HCT116 (cell line): ENCODE measurements around the gene NGFR. TPM values are rescaled to one million over a fixed set of nuclear protein-coding genes. Genes with fewer than 3 reads are reported as not detected.

Experiments used
- ATAC-seq: fragments of 200-7000 bp; cut with Tn5 transposase; 2 replicates; pipeline ENCODE4 v1.9.1; 2020; ENCODE audit warnings: mild to moderate bottlenecking, moderate library complexity
- BruUV-seq: library from RNA; stranded (reverse); fragments of 400-500 nt; replicated peaks from 2 replicates; lab custom pipeline; 2021; lab: Mats Ljungman, UMichigan
- CTCF ChIA-PET: fragments of 300-600 bp; sonication (Branson Sonifier 250); formaldehyde crosslinking; loops from one replicate; lab custom pipeline; 2021; ENCODE audit warnings: antibody characterized with exemption; lab: Charles Lee
- POLR2A ChIA-PET: fragments of 300-600, 350-600 bp; sonication (Branson Sonifier 250); formaldehyde crosslinking; loops from one replicate; lab custom pipeline; 2021; ENCODE audit warnings: antibody characterized with exemption; lab: Charles Lee
- RAD21 ChIA-PET, 2 experiments: fragments of 300-600 bp; sonication (Branson Sonifier 250); formaldehyde crosslinking; loops; one replicate each; lab custom pipeline; 2023; ENCODE audit warnings: low total read pairs in 2 of 2; ENCODE audit not compliant: uncharacterized antibody in 2 of 2, unreplicated experiment in 2 of 2, low non-redundant PET in 1 of 2; lab: Charles Lee
- DNase-seq: peaks from one replicate; pipeline ENCODE4 v3.0.0-alpha.2; 2010; ENCODE audit warnings: low read depth, low spot score
- H2AFZ ChIP-seq: fragments of 200-600 bp; shearing (Covaris generic), sonication (generic); 2 replicates; pipeline ENCODE4 v1.6.1; 2017; ENCODE audit warnings: low read depth, mixed run types, mixed read lengths, antibody characterized with exemption, low read length; ENCODE audit not compliant: poor library complexity, severe bottlenecking
- H3K27ac ChIP-seq: 2 replicates; pipeline ENCODE4 v1.5.1; 2012; ENCODE audit warnings: low read depth, low read length
- H3K27me3 ChIP-seq: fragments of 200-600 bp; sonication (generic); 2 replicates; pipeline ENCODE4 v1.6.1; 2016; ENCODE audit warnings: mixed run types, low read length, mixed read lengths; ENCODE audit not compliant: insufficient read depth
- H3K36me3 ChIP-seq, 2 experiments: fragments of 200-500 bp in 1 of 2; fragments of 200-600 bp in 1 of 2; sonication (Bioruptor generic) in 1 of 2; sonication (generic) in 1 of 2; 2 replicates each; pipeline versions ENCODE4 v1.5.1 to v1.6.1; 2014 to 2016; ENCODE audit warnings: low read length in 2 of 2, inconsistent platforms in 1 of 2, mixed read lengths in 1 of 2, mixed run types in 1 of 2; ENCODE audit not compliant: insufficient read depth in 2 of 2, control insufficient read depth in 1 of 2
- H3K4me1 ChIP-seq, 2 experiments: fragments of 200-600 bp in 1 of 2; sonication (generic) in 1 of 2; 2 replicates each; pipeline versions ENCODE4 v1.5.1 to v1.6.1; 2012 to 2017; ENCODE audit warnings: low read length in 2 of 2, inconsistent platforms in 1 of 2, mild to moderate bottlenecking in 1 of 2, mixed read lengths in 1 of 2, mixed run types in 1 of 2, moderate library complexity in 1 of 2; ENCODE audit not compliant: insufficient read depth in 2 of 2, control insufficient read depth in 1 of 2
- H3K4me2 ChIP-seq: fragments of 200-600 bp; sonication (generic); 2 replicates; pipeline ENCODE4 v1.6.1; 2017; ENCODE audit warnings: mixed run types, low read length, mixed read lengths
- H3K4me3 ChIP-seq, 2 experiments: fragments of 200-600 bp in 1 of 2; sonication (generic) in 1 of 2; replicated peaks in 1 of 2; 2 replicates each; pipeline ENCODE4 v1.5.1; 2011 to 2016; ENCODE audit warnings: low read length in 2 of 2, control low read depth in 1 of 2, low read depth in 1 of 2, mild to moderate bottlenecking in 1 of 2, mixed read lengths in 1 of 2, mixed run types in 1 of 2
- H3K79me2 ChIP-seq: fragments of 200-600 bp; sonication (generic); 2 replicates; pipeline ENCODE4 v1.6.1; 2017; ENCODE audit warnings: mild to moderate bottlenecking, mixed run types, low read length, moderate library complexity, mixed read lengths; ENCODE audit not compliant: insufficient read depth
- H3K9ac ChIP-seq: fragments of 200-600 bp; sonication (generic); 2 replicates; pipeline ENCODE4 v1.6.1; 2016; ENCODE audit warnings: low read length, mixed read lengths
- H3K9me2 ChIP-seq: fragments of 200-600 bp; sonication (generic), shearing (Covaris generic); 2 replicates; pipeline ENCODE4 v1.6.1; 2017; ENCODE audit warnings: mixed run types, mild to moderate bottlenecking, moderate library complexity; ENCODE audit not compliant: insufficient read depth
- H3K9me3 ChIP-seq, 2 experiments: fragments of 200-500 bp in 1 of 2; fragments of 200-600 bp in 1 of 2; sonication (Bioruptor generic) in 1 of 2; sonication (generic) in 1 of 2; 2 replicates each; pipeline ENCODE4 v1.6.1; 2014 to 2017; ENCODE audit warnings: low read length in 2 of 2, mixed read lengths in 2 of 2, inconsistent platforms in 1 of 2, low read depth in 1 of 2, mild to moderate bottlenecking in 1 of 2, mixed run types in 1 of 2, moderate library complexity in 1 of 2; ENCODE audit not compliant: control insufficient read depth in 1 of 2, insufficient read depth in 1 of 2
- H4K20me1 ChIP-seq: fragments of 200-600 bp; sonication (generic), shearing (Covaris generic); 2 replicates; pipeline ENCODE4 v1.6.1; 2017; ENCODE audit warnings: mixed run types, mild to moderate bottlenecking, moderate library complexity; ENCODE audit not compliant: insufficient read depth
- ATF3 ChIP-seq: IDR thresholded peaks from 2 replicates; pipeline ENCODE4 v1.6.1; 2012
- CBX3 ChIP-seq: IDR thresholded peaks from 2 replicates; pipeline ENCODE4 v1.6.1; 2012; ENCODE audit warnings: low read depth
- CEBPB ChIP-seq: IDR thresholded peaks from 2 replicates; pipeline ENCODE4 v1.6.1; 2012; ENCODE audit warnings: low read depth
- ELF1 ChIP-seq: IDR thresholded peaks from 2 replicates; pipeline ENCODE4 v1.6.1; 2012; ENCODE audit warnings: low read depth, borderline replicate concordance
- EZH2 ChIP-seq: fragments of 200-600 bp; sonication (generic); IDR thresholded peaks from 2 replicates; pipeline ENCODE4 v1.6.1; 2017; ENCODE audit warnings: antibody characterized with exemption, mixed run types
- JUND ChIP-seq: IDR thresholded peaks from 2 replicates; pipeline ENCODE4 v1.6.1; 2012
- POLR2AphosphoS5 ChIP-seq: IDR thresholded peaks from 2 replicates; pipeline ENCODE4 v1.6.1; 2011; ENCODE audit warnings: mild to moderate bottlenecking, low read depth, low read length, moderate library complexity
- RAD21 ChIP-seq: IDR thresholded peaks from 2 replicates; pipeline ENCODE4 v1.6.1; 2012; ENCODE audit warnings: low read depth, mild to moderate bottlenecking
- SP1 ChIP-seq: IDR thresholded peaks from 2 replicates; pipeline ENCODE4 v1.6.1; 2012; ENCODE audit warnings: low read depth
- TCF7L2 ChIP-seq: IDR thresholded peaks from 2 replicates; pipeline ENCODE4 v1.7.0; 2011; ENCODE audit warnings: borderline replicate concordance, inconsistent platforms; ENCODE audit not compliant: insufficient read depth, insufficient read length; ENCODE audit errors: extremely low read depth
- ZBTB33 ChIP-seq: IDR thresholded peaks from 2 replicates; pipeline ENCODE4 v1.6.1; 2011; ENCODE audit warnings: mild to moderate bottlenecking, low read length, moderate library complexity; ENCODE audit not compliant: insufficient replicate concordance; ENCODE audit errors: extremely low read depth
- ZNF274 ChIP-seq: fragments of 200-500 bp; sonication (Bioruptor generic); IDR thresholded peaks from 2 replicates; pipeline ENCODE4 v1.6.1; 2014; ENCODE audit warnings: mild to moderate bottlenecking, low read depth, low read length, inconsistent platforms
- intact Hi-C: fragments of 100-400 bp; cut with micrococcal nuclease; formaldehyde crosslinking; loops from 2 replicates; pipeline ENCODE4 v1.10.0; 2022
- total RNA-seq: library from RNA; stranded (reverse); gene quantifications from one replicate; pipeline ENCODE4 v1.2.1, GENCODE V29; 2021; ENCODE audit not compliant: unreplicated experiment
- TF ChIP-seq, protein P1 (sequence below), 3 experiments: fragments of 200-600 bp in 1 of 3; sonication (generic) in 1 of 3; IDR thresholded peaks in 2 of 3; conservative IDR thresholded peaks in 1 of 3; 2 replicates each; pipeline ENCODE4 v1.5.1; 2012 to 2017; ENCODE audit warnings: low read depth in 2 of 3, low read length in 2 of 3, antibody characterized with exemption in 1 of 3, borderline replicate concordance in 1 of 3, control low read depth in 1 of 3, mild to moderate bottlenecking in 1 of 3, mixed read lengths in 1 of 3, mixed run types in 1 of 3, moderate library complexity in 1 of 3; ENCODE audit not compliant: insufficient read depth in 1 of 3
- TF ChIP-seq, protein P2 (sequence below): IDR thresholded peaks from 2 replicates; pipeline ENCODE4 v1.6.1; 2012; ENCODE audit warnings: low read depth

NGFR gene
- total RNA-seq, 1 experiment from 2014 or later = 6.1 TPM

- DNase-seq = no peak
- no peaks in the 10 kb centered on the region for H3K9me2 ChIP-seq
- TF ChIP-seq EZH2 (no peak), JUND (no peak), ATF3 (no peak), ZBTB33 (no peak), POLR2AphosphoS5 (no peak), CEBPB (no peak), TCF7L2 (no peak), RAD21 (no peak), ZNF274 (no peak), ELF1 (no peak), SP1 (no peak), CBX3 (no peak)
- TF ChIP-seq, protein P1, sequence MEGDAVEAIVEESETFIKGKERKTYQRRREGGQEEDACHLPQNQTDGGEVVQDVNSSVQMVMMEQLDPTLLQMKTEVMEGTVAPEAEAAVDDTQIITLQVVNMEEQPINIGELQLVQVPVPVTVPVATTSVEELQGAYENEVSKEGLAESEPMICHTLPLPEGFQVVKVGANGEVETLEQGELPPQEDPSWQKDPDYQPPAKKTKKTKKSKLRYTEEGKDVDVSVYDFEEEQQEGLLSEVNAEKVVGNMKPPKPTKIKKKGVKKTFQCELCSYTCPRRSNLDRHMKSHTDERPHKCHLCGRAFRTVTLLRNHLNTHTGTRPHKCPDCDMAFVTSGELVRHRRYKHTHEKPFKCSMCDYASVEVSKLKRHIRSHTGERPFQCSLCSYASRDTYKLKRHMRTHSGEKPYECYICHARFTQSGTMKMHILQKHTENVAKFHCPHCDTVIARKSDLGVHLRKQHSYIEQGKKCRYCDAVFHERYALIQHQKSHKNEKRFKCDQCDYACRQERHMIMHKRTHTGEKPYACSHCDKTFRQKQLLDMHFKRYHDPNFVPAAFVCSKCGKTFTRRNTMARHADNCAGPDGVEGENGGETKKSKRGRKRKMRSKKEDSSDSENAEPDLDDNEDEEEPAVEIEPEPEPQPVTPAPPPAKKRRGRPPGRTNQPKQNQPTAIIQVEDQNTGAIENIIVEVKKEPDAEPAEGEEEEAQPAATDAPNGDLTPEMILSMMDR (IDR thresholded peaks at IDR 0.05 in 2 of 3, conservative IDR thresholded peaks at IDR 0.05 in 1 of 3; ENCODE audit: borderline replicate concordance in 1 of 3, insufficient read depth in 1 of 3, low read depth in 2 of 3, low read length in 2 of 3) = no peak
- TF ChIP-seq, protein P2, sequence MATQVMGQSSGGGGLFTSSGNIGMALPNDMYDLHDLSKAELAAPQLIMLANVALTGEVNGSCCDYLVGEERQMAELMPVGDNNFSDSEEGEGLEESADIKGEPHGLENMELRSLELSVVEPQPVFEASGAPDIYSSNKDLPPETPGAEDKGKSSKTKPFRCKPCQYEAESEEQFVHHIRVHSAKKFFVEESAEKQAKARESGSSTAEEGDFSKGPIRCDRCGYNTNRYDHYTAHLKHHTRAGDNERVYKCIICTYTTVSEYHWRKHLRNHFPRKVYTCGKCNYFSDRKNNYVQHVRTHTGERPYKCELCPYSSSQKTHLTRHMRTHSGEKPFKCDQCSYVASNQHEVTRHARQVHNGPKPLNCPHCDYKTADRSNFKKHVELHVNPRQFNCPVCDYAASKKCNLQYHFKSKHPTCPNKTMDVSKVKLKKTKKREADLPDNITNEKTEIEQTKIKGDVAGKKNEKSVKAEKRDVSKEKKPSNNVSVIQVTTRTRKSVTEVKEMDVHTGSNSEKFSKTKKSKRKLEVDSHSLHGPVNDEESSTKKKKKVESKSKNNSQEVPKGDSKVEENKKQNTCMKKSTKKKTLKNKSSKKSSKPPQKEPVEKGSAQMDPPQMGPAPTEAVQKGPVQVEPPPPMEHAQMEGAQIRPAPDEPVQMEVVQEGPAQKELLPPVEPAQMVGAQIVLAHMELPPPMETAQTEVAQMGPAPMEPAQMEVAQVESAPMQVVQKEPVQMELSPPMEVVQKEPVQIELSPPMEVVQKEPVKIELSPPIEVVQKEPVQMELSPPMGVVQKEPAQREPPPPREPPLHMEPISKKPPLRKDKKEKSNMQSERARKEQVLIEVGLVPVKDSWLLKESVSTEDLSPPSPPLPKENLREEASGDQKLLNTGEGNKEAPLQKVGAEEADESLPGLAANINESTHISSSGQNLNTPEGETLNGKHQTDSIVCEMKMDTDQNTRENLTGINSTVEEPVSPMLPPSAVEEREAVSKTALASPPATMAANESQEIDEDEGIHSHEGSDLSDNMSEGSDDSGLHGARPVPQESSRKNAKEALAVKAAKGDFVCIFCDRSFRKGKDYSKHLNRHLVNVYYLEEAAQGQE = no peak
- TF ChIP-seq, all 23 proteins: peak for 0
- Histone ChIP-seq H4K20me1 (no peaks in the 10 kb centered on the region), H3K9me3 (peaks cover 0 to 8% of the 10 kb centered on the region in 2 experiments; a peak in 1 of 4 replicates), H3K4me1 (0 out of 4 replicates have a peak, but pooled peaks cover 0 to under 1% of the 10 kb centered on the region in 2 experiments), H3K9ac (no peak overlapping the region), H3K79me2 (no peaks in the 10 kb centered on the region), H3K27me3 (peaks cover 47% of the 10 kb centered on the region; the same call in 1 of the 2 replicates), H2AFZ (no peak overlapping the region), H3K4me3 (no peak overlapping the region), H3K4me2 (no peak overlapping the region), H3K36me3 (no peaks in the 10 kb centered on the region), H3K27ac (no peak overlapping the region)
- POLR2A ChIA-PET = no interaction called here
- BruUV-seq = no TSS peak
- intact Hi-C loops = no loop called here
- ATAC-seq = no peak
- CTCF ChIA-PET = interaction anchor here (0.7 to 1.5 kb wide), 5 partner anchors 25 to 96 kb away, joined by 3 to 5 read pairs (median 3); no protein-coding TSS in a partner anchor
- RAD21 ChIA-PET = no interaction called here
Measured at GRCh38 chr17:49461580-49461979, 33.5 kb upstream of the NGFR start.
